AG04449 (cell line): ENCODE results near the gene ACOX1.
A peak's percentile ranks its signal among the peaks of the same experiment; 100 is the strongest.

Experiments
- CTCF ChIA-PET: fragments of 350-600 bp; formaldehyde crosslinking; extraction: SDS; loops from one replicate; lab custom pipeline; 2021; ENCODE audit warnings: antibody characterized with exemption; lab: Yijun Ruan, JAX
- POLR2A ChIA-PET: fragments of 400-600, 350-600 bp; formaldehyde crosslinking; extraction: SDS; loops from one replicate; lab custom pipeline; 2020; ENCODE audit warnings: antibody characterized with exemption, inconsistent platforms; lab: Yijun Ruan, JAX
- DNase-seq: peaks from one replicate; pipeline ENCODE4 v3.0.0-alpha.2; 2010; ENCODE audit warnings: low read depth, low spot score
- H3K4me3 ChIP-seq: 2 replicates; pipeline ENCODE4 v1.5.1; 2011; ENCODE audit warnings: low read depth, mild to moderate bottlenecking, control low read depth, low read length
- TF ChIP-seq, protein P1 (sequence below): IDR thresholded peaks from one replicate; pipeline ENCODE4 v1.5.1; 2011; ENCODE audit warnings: mild to moderate bottlenecking, moderate library complexity, low read length, control low read depth, inconsistent platforms; ENCODE audit not compliant: insufficient read depth; ENCODE audit errors: missing control alignments

Gene ACOX1

DNA sequence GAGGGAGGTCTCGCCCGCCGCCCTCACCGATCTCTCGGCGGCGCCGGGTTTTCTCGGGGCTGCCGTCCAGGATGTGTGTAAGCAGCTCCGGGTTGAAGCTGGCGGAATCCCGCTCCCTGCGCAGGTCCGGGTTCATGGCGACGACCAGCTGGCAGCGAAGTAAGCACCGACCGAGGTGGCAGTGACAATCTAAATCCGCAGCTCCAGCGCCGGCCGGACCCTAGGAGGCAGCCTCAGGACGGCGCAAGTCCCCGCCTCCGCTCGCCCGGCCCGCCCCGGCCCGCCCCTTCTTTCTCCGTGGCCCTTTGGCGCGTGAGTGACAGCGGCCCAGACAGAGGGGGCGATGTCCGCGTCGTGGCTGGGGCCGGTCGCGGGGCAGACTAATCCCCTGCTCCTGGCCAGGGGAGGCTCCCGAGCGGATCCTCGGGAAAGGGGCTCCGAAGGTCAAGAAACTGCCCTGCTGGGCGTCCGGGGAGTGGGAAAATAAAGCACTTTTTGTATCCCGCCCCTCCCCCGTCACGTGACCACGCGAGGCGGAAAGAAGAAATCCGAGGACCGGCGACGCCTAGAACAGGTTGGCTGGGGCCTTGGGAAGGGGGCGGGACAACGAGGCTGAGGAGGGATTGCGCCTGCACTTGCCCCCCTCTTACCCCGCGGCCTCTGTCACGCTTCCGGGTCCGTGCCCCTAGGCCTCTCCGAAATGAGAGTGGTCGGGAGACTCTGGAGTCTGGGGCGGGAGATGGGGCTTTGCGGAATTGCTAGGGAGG, at the start of gene ACOX1, which contains the start of gene TEN1:
Gene ACOX1 (minus strand): TSS at position 229 of the 767 bp plus-strand sequence. CDS start 93 bp downstream, at position 136.
Gene TEN1 (plus strand): TSS at position 303 of the 767 bp plus-strand sequence. CDS start 6,953 bp downstream, outside the sequence.
- DNase-seq, result peak; percentile 84
- H3K4me3 ChIP-seq, result peak within 1 kb of the TSS; percentile 89
- CTCF ChIA-PET, result interaction anchor here (0.7 to 1.1 kb wide), 4 partner anchors 10 to 26 kb away, joined by 3 to 4 read pairs (median 3); no protein-coding TSS in a partner anchor
- POLR2A ChIA-PET, result interaction anchor here (0.8 to 1.1 kb wide), 3 partner anchors 18 to 69 kb away, joined by 3 to 4 read pairs (median 4); no protein-coding TSS in a partner anchor
- TF ChIP-seq, protein P1, sequence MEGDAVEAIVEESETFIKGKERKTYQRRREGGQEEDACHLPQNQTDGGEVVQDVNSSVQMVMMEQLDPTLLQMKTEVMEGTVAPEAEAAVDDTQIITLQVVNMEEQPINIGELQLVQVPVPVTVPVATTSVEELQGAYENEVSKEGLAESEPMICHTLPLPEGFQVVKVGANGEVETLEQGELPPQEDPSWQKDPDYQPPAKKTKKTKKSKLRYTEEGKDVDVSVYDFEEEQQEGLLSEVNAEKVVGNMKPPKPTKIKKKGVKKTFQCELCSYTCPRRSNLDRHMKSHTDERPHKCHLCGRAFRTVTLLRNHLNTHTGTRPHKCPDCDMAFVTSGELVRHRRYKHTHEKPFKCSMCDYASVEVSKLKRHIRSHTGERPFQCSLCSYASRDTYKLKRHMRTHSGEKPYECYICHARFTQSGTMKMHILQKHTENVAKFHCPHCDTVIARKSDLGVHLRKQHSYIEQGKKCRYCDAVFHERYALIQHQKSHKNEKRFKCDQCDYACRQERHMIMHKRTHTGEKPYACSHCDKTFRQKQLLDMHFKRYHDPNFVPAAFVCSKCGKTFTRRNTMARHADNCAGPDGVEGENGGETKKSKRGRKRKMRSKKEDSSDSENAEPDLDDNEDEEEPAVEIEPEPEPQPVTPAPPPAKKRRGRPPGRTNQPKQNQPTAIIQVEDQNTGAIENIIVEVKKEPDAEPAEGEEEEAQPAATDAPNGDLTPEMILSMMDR, result peak; percentile 45

DNA sequence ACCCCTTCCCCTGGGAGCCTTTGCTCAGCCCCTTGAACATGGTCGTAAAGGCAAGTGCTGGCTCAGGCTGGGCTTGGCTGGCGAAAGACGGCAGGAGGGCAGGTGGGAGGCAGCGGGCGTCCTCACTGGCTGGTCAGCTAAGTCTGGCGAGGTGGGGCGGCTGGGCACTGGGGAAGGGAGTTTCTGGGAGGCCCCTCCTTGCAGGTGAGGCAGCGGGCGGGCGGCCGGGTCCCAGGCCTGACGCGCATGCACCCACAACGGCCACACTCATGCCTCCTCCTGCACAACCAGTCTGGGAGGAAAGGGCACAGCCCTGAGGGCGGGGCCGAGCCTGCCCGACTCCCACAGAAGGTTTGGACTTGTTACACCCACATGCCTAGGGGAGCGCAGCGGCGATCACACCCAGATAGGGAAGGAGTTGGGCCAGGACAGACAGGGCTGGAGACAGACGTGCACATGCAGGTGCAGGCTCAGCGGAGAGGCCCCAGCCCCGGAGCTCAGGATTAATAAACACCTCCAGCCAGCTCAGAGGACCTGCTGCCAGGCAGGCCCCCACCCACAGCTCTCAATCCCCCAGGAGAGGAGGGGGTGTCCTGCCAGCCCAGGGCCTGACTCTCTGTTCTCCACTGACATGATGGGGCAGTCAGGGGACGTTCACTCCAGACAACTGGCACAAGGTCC, 48.3 kb upstream of the ACOX1 start, which contains the start of gene EVPL:
Gene EVPL (minus strand): TSS at position 148 of the 681 bp plus-strand sequence. CDS start 108 bp downstream, at position 40.
- ChIA-PET POLR2A (no interaction called here), CTCF (interaction anchor here (0.8 to 2.2 kb wide), 3 partner anchors 10 to 13 kb away, joined by 3 to 9 read pairs (median 4); no protein-coding TSS in a partner anchor)
- TF ChIP-seq, protein P1, result no peak
- DNase-seq, result no peak
- H3K4me3 ChIP-seq, result no peak within 1 kb of the TSS

DNA sequence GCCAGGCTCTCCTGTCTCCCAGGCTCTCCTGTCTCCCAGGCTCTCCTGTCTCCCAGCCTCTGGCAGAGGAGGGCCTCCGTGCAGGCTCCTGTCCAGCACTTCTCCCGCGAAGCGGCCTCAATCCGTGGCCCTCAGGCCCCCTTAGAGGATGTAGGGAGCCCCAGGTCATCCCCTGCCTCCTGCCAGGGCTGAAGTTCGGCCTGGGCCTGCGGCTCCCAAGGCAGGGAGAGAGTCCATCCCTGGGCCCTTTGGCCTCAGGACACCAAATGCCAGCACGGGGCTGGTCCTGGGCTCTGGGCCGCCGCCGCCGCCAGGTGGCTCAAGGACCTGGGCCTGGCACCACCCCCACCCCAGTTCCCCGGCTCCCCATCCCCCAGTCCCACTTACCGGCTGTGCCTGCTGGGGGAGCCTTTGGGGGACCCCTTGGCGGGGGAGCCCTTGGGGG, 47.8 kb upstream of the ACOX1 start:
- TF ChIP-seq, protein P1, result no peak
- POLR2A ChIA-PET, result no interaction called here
- CTCF ChIA-PET, result interaction anchor here (1.3 to 2.2 kb wide), 2 partner anchors 13 to 19 kb away, joined by 3 to 9 read pairs; no protein-coding TSS in a partner anchor
- DNase-seq, result no peak
- H3K4me3 ChIP-seq, result no peak overlapping the region

DNA sequence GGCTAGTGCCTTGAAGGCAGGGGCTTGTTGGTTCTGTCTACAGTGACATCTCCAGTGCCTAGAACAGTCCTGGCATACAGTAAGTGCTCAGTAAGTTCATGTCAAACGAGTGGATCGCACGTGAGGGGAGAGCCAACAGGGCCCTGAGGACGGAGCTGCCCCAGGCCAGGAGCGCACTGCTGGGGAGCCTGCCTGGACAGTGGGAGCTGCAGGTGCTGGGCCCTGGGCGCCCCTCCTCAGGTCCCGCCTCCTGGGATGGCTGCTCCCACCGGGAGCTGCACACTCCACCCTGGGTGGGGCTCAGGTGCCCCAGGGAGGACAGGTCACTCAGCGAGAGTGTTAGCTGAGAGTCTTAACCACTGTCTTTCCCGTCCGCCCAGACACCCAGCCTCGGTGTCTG, 46.3 kb upstream of the ACOX1 start:
- no peak for DNase-seq
- no peak overlapping the region for H3K4me3 ChIP-seq
- CTCF ChIA-PET, result interaction anchor here (1.1 to 2.2 kb wide), 4 partner anchors 11 to 21 kb away, joined by 3 to 9 read pairs (median 3); no protein-coding TSS in a partner anchor
- TF ChIP-seq, protein P1, result no peak
- POLR2A ChIA-PET, result no interaction called here

DNA sequence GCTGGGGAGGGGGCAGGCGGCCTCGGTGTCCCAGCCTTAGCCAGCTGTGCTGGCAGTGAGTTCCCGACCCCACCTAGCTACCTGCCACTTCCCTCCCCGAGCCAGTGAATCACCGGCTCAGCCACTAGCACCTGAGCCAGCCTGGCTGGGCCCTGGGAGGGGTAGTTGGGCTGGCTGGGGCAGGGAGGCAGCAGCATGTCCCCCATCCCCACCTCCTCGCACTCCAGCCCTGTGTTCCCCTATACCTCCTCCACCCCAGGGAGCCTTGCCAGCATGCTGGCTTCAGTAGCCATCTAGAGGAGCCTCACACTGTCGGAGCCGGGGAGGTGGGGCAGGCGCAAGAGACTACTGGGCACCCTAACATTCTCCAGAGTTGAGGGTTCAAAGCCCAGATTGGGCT, 45.4 kb upstream of the ACOX1 start:
- CTCF ChIA-PET, result interaction anchor here (1.5 kb wide), 1 partner anchor 10 kb away, joined by 7 read pairs; no protein-coding TSS in a partner anchor
- POLR2A ChIA-PET, result no interaction called here

More for the DNA sequence above, 45.4 kb upstream of the ACOX1 start:
- H3K4me3 ChIP-seq, result no peak overlapping the region
- TF ChIP-seq, protein P1, result no peak
- DNase-seq, result no peak
